A549 treated with CpdA at 1 μM for 4 hours (cell line): ENCODE results near the gene GINS1. TPM values are rescaled to one million over a fixed set of nuclear protein-coding genes. Genes with fewer than 3 reads are reported as not detected.

ENCODE experiments used
- total RNA-seq: library from RNA; stranded (reverse); fragments of 200-300 nt; extraction: Qiagen RNA extraction; gene quantifications from 5 replicates; pipeline ENCODE4 v1.2.3, GENCODE V29; 2022; ENCODE audit warnings: low read depth

Gene GINS1
- total RNA-seq = 29.4 to 34.9 TPM (median 31.5 TPM) in 5 replicates

DNA sequence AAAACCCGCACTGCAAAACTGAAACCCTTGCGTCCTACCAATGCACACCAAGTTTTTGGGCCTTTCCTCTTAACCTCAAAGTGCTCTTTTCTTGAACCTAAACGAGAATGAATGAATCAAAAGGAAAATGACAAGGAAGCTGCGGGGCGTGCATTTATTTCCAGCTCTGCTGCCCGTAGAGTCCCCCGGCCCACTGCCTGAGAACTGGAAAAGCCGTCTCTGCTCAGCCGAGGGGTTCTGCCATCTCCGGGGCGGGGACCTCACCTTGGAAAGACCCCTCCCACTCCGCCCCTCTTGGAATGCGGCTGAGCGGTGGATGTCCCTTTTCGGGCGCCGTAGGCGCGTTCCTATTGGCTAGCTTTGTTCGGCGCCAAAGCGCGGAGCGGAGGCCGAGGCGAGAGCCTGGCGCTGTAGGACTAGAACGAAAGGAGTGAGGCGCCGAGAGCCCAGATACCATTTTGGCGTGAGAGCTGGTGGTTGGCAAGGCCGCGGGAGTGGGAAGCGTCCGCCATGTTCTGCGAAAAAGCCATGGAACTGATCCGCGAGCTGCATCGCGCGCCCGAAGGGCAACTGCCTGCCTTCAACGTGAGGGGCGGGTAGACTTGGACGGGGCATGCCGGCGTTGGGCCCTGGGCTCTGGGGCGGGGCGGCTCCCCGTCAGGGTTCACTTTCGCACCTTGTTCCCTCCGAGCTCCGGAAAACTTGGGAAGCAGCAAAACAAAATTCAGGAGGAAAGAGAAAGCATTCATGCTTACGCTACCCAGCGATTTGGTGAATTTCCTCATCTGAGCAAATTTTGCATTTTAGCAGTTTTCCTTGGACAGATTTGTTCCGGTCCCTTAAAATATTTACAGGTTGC, at the start of gene GINS1:
Gene GINS1, plus strand, starts transcription at position 363 of the 859 bp plus-strand sequence. Its CDS starts 148 bp downstream, at position 511.

DNA sequence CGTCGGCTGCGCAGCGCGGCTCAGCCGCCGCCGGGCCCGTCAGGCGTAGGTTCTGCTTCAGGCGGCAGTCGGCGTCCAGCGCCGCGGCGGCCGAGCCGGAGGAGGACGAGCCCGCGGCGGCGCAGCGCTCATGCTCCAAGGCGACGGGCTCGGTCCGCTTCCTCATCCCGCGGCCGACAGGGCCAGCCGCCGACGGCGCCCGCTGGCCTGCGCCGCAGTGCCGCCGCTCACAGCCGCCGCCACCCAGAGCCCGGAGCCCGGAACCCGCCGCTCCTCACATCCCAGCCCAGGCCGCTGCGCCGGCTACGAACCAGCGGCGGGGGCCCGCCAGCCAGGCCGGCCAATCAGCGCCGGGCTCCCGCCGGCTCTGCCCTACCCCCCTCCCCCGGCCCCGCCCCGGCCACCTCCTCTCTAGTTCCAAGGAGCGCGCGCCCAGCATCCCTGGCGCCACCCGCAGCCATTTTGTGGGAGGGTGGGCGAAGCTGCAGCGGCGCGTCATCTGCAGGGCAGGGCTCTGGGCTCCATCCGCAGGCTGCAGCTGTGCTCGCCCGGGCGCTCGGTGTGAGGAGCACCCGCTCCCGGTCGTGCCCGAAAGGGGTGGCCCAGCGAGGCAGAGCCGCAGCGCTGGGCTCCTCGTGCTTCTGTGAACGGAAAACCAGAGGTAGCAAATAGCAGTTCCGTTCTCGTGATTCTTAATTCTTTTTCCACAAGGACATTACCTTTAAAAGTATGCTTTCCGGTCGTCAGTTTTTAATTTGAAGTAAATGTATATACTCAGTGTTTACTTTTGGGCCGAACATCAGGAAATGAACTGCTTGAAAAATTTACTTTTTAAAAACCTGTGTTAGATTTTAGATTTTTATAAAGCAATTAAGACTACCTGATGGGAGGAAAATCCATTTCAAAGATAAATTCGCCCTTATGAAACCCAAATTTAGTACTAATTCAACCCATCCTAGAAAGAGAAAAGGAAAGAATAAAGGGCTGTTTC, 16.6 kb upstream of the GINS1 start, which contains the start of gene ABHD12:
Gene ABHD12, minus strand, starts transcription at position 298 of the 991 bp plus-strand sequence. Its CDS starts 132 bp downstream, at position 166.

Other genes with a start within 250 kb of the GINS1 start
- 85.1 to 107 TPM (median 101 TPM) in 5 replicates for gene ENTPD6, start 212.0 kb upstream of the GINS1 start, total RNA-seq
- gene PYGB, start 159.6 kb upstream of the GINS1 start, total RNA-seq = 109 to 130 TPM (median 121 TPM) in 5 replicates
- 69.0 to 101 TPM (median 95.7 TPM) in 5 replicates for gene ABHD12, start 16.8 kb upstream of the GINS1 start, total RNA-seq
- gene NINL, start 177.9 kb downstream of the GINS1 start, total RNA-seq = 13.0 to 17.6 TPM (median 13.6 TPM) in 5 replicates
- gene NANP, start 216.3 kb downstream of the GINS1 start, total RNA-seq = 7.5 to 9.0 TPM (median 7.9 TPM) in 5 replicates